NCI-H128 (cell line): ENCODE measurements around the gene BACE2.
"Not testable (repeated sequence)": the region's sequence is repeated elsewhere in the genome, so short reads cannot be mapped to it uniquely, and the experiment has no call there.

Experiments
- DNase-seq: peaks from one replicate; lab custom pipeline; 2025; ENCODE audit not compliant: unreplicated experiment; lab: John Stamatoyannopoulos, UW

Gene BACE2

DNA sequence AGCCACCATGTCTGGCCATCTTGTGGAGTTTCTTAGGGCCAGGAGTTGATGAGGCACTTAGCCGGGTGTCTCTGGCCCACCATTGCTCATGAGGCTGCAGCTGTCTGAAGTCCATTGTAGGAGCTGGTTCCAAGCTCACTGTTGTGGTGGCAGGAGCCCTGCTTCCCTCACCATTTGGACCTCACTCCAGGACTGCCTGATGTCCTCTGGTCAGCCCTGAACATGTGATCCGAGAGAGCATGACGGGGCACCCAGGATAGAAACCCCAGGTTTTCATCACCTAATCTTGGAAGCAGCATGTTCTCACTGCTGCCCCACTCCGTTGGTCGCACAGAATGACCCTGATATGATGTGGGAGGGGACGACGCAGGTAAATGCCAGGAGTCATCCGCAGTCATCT, 92.5 kb downstream of the BACE2 start:
- DNase-seq, result no peak

DNA sequence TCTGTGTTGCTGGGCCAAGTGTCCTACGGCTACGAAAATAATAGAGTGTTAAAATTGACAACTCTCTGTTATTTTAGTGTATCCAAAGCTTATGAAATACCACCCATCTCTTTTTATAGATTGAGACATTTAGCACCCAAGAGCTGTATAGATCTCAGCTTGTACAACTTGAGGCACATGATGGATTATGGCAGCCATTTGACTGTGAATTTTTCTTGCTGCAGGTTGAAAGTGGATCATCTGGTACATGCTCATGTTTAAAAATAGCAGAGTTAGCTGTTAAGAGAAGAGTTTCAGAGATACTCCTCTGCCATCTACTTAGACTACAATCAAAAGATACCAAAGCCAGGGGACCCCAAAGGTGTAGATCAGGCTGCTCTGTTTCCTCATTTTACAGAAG, 99.4 kb downstream of the BACE2 start:
- DNase-seq, result no peak

DNA sequence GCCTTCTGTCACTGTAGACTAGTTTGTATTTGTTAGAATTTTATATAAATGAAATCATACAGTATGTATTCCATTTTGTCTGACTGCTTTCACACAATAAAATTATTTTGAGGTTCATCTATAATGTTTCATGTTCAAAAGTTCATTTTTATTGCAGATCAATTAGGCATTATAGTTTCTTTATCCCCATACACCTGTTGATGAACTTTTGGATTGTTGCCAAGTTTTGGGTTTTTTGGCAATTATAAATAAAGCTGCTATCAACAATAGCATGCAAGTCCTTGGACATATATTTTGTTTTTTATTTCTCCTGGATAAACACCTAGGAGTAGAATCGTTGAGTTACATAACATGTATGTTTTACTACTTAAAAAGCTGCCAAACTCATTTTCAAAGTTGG, 101.6 kb downstream of the BACE2 start:
- no peak for DNase-seq

DNA sequence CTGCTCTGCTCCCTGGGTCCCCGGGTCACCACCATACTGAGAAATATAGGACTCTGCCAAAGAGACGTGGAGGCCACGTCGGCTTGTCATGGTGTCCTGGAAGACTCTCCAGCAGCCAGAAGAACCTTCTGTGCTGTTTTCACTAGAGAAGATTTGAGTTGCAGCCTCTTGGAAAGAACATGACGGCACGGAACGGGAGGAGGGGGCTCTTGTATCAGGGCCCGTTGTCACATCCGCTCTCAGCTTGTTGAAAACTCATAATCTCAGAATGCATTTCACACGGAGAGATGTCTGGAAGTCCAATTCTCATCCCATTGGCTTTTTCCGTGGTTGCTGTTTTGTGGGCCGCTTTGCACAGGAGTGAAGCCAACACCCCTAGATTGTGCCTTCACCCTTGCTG, 109.2 kb downstream of the BACE2 start:
- no peak for DNase-seq

DNA sequence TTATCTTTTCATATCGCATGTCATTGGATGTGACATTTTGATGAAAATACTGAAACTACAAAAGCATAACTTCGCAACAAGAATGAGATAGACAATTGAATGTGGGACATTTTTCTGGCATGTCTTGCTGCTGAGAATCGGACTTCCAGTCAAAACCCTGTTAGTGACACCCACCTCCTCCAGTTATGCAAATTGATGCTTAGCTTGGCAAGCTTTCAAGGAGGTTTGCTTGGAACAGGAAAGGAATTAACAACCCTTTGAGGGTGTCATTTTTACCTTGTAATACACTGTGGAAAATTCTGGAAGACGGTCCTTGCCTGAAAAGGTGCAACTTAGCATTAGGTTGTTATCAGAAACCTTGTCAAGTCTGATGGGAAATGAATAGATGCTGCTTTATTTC, 109.9 kb downstream of the BACE2 start:
- no peak for DNase-seq

DNA sequence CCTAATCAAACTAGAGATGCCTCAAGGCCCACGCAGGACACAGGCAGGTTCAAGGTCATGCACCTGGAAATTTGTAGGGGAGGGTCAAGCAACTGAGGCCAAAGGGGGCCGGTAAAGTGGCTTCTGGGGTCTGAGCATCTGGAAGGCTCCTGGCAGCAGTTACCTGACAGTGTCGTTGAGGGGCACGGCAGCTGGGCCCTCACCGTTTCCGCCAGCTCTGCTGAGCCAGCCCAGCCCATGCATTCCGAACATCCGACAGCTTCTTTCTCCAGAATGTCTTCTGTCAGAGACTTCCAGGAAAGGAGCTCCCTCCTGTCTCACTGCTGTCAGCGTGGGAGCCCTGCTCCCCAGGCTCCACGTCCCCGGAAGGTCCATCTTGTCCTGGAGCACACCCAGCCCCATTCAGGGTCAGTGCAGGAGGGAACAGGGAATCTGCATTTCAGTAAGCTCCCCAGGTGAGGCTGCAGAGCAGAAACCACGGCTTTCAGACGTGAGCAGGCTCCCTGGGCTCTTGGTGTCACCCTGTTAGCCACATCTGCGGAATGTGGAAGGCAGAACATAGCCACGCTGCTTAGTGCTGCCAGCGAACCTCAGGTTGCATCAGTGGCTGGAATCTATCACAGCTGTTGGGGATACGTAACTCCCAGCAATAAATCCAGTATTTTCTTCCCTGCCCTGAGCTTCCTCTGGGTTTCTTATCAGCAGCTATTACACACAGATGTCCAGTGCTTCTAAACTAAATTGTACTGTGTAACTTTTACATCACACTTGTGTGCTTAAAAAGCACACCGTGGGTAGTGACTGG, 112.4 kb downstream of the BACE2 start:
- DNase-seq, result no peak

DNA sequence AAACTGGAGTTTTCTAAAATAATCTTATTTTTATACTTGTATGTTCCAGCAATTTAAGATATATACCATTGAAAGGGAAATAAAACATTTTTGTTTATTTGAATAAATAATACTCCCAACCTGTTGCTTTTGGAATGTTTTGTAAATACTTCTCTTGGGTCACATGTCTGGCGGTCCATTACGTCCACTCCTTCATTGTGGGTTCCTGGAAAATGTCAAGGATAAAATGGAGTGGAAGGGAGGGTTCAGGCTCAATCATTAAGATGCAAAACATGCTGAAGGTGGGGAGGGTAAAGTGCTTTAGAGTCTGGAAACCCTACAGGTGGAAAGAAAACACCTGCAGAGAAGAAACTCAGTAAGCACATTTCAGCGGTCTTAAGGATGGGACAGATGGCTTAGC, 114.5 kb downstream of the BACE2 start:
- DNase-seq, result no peak

DNA sequence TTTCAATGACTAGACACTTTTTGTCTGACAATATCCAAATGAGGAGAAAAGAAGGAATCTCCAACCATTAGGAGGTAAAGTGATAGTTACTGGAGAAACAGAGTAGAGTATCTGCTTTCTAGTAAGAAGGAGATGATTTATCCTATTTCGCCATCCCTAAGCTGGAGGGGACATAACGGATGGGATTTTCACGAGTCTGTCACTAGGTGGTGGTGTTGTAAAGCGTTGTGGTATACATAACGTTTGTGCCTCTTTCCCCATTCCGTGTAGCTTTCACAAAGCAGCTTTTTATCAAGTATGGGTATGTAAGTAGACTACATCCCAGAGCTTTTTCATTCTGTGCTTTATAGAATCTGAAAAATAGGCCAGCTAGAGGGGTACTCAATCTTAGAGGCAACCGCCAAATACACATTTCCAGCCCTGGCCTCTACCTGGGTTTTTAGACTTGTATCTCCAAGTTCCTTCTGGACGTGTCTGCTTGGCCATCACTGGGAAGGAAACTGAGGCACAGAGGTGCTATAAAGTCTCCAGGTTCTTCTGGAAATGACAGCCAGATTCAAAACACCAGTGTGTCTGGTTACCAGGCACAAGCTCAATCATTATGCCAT, 115.4 kb downstream of the BACE2 start:
- DNase-seq, result peak; percentile 27

DNA sequence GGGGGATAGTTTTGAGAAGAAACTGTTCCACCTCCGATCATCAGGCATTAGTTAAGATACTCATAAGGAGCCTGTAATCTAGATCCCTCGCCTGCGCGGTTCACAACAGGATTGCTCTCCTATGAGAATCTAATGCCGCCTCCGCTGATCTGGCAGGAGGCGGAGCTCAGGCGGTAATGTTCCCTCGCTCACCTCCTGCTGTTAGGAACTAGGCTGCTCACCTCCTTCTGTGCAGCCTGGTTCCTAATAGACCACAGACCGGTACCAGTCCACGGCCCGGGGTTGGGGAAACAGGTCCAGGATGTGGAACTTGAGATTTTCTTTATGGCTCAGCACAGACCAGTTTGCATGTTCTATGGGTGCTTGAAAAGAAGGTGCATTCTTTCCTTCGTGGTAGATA, 121.5 kb downstream of the BACE2 start:
- DNase-seq, result no peak

DNA sequence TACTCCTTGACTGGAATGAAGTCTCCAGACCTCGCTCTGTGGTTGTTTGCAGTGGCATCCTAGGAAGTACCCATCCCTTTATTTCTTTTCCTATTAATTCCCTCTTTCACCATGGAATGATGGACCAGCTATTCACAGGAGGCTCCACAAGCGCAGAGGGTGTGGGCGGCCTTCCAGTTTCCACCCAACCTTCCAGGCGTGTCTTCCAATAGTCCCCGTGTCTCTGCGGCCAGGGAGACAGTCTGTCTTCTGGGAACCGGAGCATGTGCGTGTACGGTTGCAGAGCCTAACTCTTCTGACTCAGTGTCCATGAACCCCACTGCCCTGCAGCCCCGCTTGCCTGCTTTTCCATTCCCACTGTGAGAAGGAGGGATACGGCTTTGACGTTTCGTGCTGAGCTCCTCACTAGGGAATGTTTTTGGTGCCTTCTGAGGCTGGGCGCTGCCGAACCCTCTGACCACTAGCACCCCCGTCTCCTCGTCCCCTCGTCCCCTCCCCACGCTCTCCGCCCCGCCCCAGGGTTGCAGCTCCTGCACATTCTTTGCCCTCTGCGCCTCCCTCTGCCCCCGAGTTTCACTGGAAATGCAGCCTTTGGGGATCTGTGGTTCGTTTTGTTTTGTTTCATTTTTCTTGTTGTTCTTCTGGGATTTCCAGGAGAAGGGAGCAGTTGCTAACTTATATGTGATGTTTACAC, 122.3 kb downstream of the BACE2 start:
- DNase-seq, result no peak

DNA sequence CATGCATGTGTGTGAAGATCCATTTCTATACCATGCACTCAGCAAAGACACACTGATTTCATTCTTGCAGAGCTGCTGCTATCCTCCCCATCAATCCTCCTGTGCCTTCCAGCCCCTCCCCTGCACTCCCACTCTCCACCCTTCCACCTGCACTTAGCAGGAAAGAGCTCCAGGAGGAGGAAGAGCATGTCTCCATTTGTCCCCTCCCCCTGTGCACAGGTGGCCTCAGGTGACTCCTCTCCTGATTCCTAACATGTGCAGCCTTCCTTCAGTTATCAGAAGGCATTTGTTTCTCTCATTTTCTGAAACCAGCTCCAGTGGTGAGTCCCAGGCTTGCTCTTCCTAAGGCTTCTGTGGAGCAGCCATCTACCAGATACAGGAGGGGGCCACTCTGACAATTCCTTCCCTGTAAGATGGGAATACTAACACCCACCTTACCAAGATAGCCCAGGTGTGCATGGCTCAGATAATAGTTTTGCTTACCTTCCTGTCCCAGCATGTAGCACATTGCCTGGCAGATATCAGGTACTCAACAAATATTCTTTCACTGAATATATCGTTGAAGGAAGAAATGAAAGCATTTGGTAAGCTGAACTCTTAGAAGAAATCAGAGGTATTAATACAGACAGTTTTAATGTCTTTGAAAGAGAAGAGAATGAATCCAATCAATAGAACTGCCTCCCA, 126.7 kb downstream of the BACE2 start:
- no peak for DNase-seq

DNA sequence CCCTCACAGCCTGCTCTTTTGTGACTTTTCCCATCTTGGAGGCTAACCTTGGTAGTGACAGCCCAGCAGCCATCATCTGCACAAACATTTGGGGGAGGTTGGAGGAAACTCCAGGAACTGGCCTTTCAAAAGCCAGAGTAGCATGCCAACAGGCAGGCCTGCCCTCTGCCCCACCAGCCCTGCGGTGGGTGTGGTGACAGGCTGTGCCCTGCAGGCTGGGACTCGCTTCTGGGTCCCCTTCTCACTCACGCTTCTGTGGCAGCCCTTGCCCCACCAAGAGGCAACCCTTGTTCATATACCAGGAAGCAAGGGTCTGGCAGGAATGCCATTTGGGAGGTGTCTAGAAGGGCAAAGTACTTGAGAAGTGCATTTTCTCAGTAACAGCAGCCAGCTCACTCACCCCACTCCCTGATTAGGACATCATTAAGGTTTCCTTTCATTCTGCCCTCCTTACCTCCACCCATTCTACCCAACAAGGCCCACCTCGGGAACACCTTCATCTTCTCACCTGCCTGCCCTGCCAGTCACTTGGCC, 127.8 kb downstream of the BACE2 start:
- DNase-seq, result no peak

DNA sequence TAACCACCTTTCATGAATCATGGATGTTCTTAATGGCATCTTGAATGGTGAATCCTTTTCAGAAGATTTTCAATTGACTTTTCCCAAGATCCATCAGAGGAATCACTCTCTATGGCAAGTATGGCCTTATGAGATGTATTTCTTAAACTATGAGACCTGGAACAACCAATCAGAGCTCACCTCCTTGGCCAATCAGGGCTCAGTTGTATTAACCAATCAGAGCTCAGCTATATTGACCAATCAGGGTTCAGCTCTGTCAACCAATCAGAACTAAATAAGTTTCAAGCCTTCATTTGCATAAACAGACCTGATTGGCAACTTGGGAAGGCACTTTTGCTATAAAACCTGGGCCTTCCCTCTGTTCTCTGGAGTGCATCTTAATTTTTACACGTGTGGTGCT, 135.0 kb downstream of the BACE2 start:
- DNase-seq, result no peak

DNA sequence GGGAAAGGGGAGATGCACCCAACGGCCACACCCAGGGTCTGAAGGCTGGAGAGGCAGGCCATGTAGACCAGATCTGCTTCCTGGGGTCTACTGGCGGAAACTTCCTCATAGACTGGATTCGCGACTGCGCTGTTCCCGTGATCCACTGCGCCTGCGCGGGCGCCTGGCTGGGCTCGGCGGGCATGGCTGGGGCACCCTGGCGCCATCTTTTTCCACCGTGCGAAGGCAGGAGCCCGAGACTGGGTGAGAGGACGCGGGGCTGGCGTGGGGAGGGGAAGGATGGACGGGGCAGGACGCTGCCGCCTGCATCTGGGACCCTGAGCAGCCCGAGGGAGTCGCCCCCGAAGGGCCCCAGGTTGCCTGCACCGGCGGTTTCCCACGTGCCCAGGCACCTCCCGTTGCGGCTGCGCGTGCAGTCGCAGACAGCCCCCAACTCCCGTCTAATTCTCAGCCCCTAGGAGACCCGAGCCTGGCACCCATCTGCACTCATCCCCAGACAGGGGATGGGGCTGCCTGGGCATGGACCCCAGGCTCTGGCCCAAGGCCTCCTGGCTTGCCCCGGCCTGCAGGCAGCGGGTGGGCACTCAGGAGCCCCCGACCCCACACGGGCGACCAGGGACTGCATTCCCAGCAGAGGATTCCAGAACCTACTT, 136.2 kb downstream of the BACE2 start:
- DNase-seq, result no peak

DNA sequence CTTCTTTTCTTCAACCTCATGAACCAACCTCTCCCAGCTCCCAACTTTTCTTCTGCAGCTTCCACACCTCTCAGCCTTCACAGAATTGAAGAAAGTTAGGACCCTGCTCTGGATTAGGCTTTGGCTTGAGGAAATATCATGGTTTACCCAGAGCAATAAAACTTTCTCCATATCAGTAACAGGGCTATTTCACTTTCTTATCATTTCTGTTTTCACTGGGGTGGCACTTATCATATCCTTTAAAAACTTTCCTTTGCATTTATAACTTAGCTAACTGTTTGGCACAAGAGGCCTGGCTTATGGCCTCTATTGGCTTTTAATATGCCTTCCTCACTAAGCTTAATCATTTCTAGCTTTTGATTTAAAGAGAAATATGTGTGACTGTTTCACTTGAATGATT, 139.3 kb downstream of the BACE2 start:
- no peak for DNase-seq

DNA sequence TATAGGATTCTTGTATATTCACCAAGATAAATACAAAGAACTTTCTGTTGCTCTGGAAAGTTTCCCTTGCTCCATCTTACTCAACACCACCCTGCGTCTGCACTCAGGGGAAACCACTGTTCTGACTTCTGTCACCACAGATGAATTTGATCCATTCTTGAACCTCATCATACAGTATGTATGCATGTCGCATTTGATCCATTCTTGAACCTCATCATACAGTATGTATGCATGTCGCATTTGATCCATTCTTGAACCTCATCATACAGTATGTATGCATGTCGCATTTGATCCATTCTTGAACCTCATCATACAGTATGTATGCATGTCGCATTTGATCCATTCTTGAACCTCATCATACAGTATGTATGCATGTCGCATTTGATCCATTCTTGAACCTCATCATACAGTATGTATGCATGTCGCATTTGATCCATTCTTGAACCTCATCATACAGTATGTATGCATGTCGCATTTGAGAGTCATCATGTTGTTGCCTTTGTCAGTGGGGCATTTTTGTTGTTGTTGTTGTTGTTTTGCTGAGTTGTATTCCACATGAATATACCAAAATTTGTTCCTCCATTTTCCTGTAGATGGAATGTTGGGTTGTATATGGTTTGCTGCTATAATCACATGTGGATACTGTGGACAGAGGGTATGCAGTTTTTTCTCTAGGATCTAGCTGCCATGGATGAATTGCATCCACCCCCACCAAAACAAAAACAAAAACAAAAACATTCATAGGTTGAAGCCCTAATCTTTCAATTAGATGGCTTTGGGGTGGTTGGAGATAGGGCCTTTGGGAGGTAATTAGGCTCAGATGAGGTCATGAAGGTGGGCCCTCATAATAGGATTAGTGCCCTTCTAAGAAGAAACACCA, 145.6 kb downstream of the BACE2 start:
- DNase-seq, result not testable (repeated sequence)

DNA sequence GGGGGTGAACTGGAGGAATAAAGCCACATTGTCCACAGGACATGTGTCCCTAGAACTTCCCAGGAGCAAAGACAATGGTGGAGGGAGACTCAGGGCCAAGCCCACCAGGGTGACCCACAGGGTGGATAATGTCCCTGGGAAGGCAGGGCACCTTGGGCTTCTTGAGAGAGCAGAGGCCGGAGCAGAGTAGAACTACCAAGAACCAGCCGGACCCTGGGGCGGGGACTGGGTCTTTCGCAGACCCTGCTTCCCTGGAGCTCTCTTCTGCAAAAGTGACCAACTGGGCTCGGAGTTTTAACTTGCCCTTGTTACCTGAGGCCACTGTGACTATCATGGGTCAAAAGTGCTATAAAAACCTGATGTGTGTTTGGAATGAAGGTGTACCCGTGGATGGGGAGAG, 147.8 kb downstream of the BACE2 start:
- DNase-seq, result no peak

DNA sequence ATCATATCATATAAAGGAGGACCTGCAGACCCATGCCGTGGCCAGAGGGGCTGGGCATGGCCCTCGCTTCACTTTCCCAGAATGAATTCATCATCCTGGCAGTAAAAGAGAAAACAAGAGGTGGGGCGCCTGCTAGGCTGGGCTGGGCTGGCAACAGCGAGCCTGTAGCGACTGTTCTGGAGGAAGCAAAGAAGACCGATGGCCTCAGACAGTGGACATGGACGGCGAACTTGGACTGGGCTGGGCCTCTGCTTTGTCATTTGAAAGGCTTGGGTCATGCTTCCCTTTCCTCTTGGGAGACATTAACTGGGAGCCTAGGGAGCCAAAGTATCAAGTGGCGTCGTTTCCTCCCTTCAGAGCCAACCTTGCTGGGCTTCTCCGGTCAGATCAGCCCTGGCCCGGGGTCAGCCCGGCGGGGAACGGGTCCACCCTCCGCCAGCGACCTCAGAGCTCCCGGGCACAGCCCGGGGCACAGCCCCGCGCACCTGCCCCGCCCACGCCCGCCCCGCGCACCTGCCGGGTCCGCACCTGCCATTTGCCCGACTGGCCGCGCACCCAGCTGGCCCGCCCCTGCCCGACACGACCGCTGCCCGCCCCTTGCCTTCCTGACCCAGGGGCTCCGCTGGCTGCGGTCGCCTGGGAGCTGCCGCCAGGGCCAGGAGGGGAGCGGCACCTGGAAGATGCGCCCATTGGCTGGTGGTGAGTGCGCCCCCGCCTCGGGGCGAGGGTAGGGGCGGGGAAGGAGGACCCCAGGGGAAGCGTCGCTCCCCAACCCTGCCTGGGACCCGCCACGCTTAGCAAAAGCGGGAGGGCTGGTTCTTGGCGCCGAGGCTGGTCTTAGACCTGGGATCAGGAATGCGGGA, 148.5 kb downstream of the BACE2 start, which contains the start of gene FAM3B:
FAM3B (plus strand) TSS at position 602 of the 863 bp plus-strand sequence; CDS start at position 681, 79 bp downstream.
- DNase-seq, result peak; percentile 32

DNA sequence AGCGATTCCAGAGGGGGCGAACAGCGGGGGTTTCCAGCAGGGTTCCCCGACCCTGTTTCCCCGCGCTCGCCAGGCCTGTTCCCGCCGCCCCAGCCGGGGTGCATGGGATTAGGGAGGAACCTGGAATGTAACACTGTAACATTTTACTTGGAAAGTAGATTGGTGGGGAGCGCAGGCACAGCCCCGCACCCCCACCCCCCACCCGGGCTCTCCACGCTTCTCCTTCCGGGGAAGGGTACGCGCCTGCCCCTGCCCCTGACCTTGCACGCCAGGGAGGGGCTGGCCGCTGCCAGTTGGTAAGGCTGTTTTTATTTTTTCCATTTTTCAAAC, 149.1 kb downstream of the BACE2 start:
- no peak for DNase-seq
